NCI-H748 (cell line): ENCODE data around the gene PLA2G4F.

ENCODE experiments used
- DNase-seq: peaks from one replicate; lab custom pipeline; 2025; ENCODE audit not compliant: unreplicated experiment; lab: John Stamatoyannopoulos, UW

PLA2G4F gene

GRCh38 chr15:42147431-42147735 is 9.1 kb downstream of the PLA2G4F start:
- DNase-seq = no peak

- no peak for DNase-seq
Observed at GRCh38 chr15:42146551-42147430, 9.6 kb downstream of the PLA2G4F start.

DNA sequence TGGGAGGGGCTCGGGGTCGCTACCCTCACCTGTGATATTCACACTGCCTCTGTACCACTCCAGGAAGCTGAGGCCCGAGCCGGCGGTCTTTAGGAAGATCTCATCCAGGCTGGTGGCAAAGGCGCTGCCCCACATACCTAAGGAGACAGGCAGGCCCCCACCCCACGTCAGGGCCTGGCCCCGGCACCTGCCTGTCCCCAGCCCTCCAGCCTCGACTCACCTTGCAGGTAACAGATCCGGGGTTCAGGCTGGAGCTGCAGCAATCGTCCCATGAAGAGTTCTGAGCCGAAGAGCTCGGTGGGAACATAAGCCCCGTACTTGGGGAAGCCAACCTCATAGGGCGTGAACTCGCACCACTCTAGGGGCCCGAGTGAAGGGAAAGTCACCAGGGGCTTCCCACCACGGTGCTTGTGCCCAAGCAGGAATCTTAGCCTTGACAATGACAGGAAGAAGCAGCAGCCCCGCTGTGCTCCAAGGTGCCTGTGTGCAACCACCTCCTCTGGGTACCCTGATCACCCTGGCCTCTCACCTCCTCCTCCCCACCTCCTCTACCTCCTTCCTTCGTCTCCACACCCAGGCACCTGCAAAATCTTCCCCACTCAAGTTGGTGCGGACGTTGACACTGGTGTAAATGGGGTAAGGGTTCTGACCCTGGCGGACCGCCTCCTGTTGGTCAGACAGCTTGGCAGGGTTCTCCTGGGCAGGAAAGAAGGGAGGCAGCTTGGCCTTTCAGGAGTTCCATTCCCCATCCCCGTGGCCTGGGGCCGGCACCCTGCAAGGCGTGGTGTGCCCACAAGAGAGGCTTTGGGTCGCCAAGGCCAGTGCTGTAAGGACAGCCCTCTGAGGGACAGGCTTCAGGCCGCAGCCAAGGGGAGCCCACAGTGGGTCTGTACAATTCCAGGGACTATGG is 10.6 kb downstream of the PLA2G4F start:
- no peak for DNase-seq

- no peak for DNase-seq
Observed at GRCh38 chr15:42144841-42145375, 11.5 kb downstream of the PLA2G4F start.

DNA sequence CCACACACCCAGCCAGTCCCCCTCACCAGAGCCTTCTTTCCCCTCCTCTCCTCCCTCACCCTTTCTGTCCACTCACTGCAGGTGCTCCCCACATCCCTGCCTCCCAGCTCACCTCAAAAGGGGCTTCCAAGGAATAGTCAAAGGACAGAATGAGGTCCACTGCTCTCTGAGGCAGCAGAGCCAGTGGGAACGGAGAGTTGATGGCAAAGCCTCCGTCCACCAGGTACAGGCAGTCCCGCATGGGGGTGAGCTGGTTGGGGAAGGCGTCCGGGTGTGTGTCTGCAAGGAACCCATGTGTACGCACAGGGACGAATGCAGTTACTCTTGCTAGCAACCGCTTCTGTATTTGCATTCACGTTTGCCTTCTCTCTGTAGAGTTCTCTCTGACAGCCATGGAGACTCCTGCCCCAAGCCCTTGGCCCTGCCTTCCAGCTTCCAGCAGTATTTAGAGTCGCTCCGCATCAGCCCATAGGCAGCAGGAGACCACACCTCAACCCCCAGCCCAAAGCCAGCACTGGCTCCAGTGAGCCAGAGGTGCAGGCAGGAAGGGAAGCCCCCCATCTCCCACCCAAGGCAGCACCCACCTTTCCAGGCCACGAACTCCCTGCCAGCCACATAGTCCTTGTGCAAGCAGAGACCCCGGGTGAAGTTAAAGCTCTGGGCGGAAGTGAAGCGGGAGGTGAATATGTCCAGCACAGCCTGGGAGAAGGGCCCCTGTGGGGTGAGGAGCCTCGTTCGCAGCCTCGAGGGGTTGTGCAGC is 12.4 kb downstream of the PLA2G4F start:
- no peak for DNase-seq

- DNase-seq = no peak
Observed at GRCh38 chr15:42143356-42143755, 13.1 kb downstream of the PLA2G4F start.

- DNase-seq = no peak
Observed at GRCh38 chr15:42141795-42142667, 14.4 kb downstream of the PLA2G4F start.

DNA sequence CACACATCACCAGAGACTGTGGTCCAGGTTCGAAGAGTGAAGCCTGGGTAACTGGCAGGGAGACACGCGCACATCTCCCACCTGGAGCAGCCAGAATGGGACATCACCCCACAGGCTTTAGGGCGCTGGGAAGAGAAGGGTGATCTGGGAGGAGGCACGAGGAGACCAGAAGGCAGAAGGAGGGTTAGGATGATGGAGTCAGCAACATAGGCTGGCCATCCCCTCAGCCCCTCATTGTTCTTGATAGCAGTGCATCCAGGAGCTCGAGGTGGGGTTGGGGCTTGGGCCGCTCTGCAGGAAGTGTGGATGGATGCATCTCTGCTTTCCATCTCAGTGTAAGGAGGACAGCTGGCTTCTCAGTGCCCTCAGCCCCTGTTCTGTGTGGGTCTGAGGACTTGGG is 15.2 kb downstream of the PLA2G4F start:
- no peak for DNase-seq

- no peak for DNase-seq
Observed at GRCh38 chr15:42140383-42141070, 15.9 kb downstream of the PLA2G4F start.

DNA sequence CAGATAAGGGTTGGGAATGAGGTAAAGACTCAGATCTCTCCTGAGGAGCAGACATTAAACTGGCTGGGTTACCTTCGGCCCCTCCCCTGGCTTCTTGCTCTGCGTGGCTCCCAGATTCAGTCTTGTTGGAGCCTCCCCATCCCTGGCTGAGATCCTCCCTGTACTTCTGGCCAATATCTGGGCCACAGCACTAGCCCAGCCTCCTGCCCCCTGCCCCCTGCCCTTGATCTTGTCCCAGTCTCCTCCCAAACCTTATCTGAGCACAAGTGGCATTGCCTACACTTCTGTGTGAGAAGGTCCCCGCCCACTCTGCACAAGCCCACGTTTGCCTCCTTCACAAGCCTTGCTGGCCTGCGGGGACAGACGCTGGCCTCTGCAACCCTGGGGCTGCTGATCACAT is 16.8 kb downstream of the PLA2G4F start:
- DNase-seq = no peak

DNA sequence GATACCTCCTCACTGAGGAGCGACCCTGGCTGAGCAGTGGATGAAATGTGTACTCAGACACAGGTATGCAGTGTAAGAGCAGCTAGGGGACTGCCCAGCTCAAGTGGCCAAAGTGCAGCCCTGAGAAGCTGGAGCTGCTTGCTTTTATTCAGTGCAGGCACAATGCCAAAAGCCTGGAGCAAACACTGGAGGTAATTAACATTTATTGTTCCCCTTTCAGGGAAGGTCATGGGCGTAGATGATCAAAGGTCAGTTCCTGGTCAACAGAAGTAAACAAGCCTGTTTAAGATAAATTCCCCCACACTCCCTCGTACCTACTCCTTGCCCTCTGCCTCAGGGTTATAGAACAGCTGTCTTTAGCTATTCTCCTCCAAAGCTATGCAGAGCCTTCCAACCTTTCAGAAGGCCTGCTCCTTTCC is 17.5 kb downstream of the PLA2G4F start:
- peak; percentile 34 for DNase-seq

DNA sequence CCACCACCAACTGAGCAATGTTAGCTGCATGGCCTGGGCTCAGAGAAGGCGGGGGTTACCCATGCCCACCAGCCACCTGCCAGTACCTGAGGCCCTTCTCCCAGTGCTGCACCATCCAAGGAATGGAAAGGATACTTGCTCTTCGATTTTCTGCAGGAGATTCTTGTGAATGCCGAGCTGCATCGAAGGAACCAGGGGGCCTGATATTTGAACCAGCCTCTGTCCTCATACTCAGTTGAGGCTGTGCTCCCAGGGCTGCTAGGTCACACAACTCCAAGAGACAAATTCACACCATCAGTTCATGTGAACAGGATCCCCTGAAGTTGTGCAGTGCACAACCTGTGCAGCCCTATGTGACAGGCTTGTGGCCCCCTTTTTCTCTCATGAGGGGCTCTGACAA is 18.0 kb downstream of the PLA2G4F start:
- no peak for DNase-seq

GRCh38 chr15:42137461-42138261 is 18.8 kb downstream of the PLA2G4F start:
- peak; percentile 47 for DNase-seq

- DNase-seq = no peak
Observed at GRCh38 chr15:42136513-42136912, 19.9 kb downstream of the PLA2G4F start.

DNA sequence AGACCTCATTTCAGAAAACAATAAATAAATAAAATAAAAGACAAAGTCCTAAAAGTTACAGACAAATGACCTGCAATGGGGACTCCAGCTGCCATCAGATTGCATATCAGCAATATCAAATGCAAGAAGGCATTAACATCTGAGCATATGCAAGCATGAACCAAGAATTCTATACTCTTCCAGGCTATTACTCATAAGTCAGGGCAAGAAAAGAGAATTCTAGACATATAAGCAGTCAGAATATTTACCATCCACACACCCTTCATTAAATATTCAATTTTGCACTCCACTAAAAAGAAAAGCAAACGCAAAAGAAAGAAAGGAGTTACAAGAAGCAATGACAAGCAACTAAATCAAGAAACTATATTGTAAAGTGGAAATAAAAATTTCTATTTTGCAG is 21.1 kb downstream of the PLA2G4F start:
- DNase-seq = no peak

DNA sequence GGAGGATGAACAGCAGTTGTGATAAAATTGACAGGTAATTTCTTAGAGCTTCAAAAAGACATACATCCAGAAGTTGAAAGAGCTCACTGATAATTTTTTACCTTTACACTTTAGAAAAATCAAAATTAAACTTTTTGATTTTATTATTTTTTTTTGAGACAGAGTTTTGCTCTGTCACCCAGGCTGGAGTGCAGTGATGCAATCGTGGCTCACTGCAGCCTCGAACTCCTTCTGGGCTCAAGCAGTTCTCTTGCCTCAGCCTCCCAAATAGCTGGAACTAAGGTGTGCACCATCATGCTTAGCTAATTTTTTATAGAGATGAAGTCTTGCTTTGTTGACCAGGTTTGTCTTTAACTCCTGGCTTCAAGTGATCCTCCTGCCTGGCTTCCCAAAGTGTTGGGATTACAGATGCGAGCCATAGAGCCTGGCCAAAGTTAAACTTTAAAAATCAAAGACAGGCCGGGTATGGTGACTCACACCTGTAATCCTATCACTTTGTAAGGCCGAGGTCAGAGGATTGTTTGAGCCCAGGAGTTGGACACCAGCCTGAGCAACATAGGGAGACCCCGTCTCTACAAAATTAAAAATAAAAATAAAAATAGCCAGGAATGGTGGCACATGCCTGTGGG is 21.7 kb downstream of the PLA2G4F start:
- no peak for DNase-seq

- peak; percentile 57 for DNase-seq
Observed at GRCh38 chr15:42133886-42134502, 22.4 kb downstream of the PLA2G4F start.

- DNase-seq = no peak
Observed at GRCh38 chr15:42133356-42133755, 23.1 kb downstream of the PLA2G4F start.
